Spinal cord (tissue), 10 donors: ENCODE measurements around the gene CHRNA4. TPM values are rescaled to one million over a fixed set of nuclear protein-coding genes. Genes with fewer than 3 reads are reported as not detected.

Experiments used
- DNase-seq, 6 donors: peaks; one replicate each; pipeline versions ENCODE4 v3.0.0 to v3.0.0-alpha.2; 2013 to 2015; ENCODE audit warnings: low spot score in 6 of 6, low read depth in 4 of 6
- H3K27ac ChIP-seq: one replicate; pipeline ENCODE4 v1.5.1; 2013; ENCODE audit warnings: low read depth, low read length, control low read depth
- H3K27me3 ChIP-seq: one replicate; pipeline ENCODE4 v1.6.1; 2013; ENCODE audit warnings: low read length; ENCODE audit not compliant: control insufficient read depth, insufficient read depth
- H3K36me3 ChIP-seq: one replicate; pipeline ENCODE4 v1.6.1; 2013; ENCODE audit warnings: low read length; ENCODE audit not compliant: control insufficient read depth, insufficient read depth
- H3K4me1 ChIP-seq: one replicate; pipeline ENCODE4 v1.6.1; 2013; ENCODE audit warnings: low read length; ENCODE audit not compliant: control insufficient read depth, insufficient read depth
- H3K4me3 ChIP-seq: one replicate; pipeline ENCODE4 v1.5.1; 2013; ENCODE audit warnings: low read depth, low read length, control low read depth
- H3K9me3 ChIP-seq: one replicate; pipeline ENCODE4 v1.6.1; 2013; ENCODE audit warnings: low read length; ENCODE audit not compliant: control insufficient read depth, insufficient read depth
- WGBS: methylation state at CpG from one replicate; pipeline ENCODE4 v1.1.5; 2013; ENCODE audit warnings: missing lambda C conversion rate; ENCODE audit not compliant: insufficient coverage; 5-methylcytosine and 5-hydroxymethylcytosine counted together
- polyA plus RNA-seq, 2 donors: library from polyadenylated mRNA; unstranded; fragments of 120-200 nt; gene quantifications; one replicate each; pipeline ENCODE4 v1.2.1, GENCODE V29; 2013; ENCODE audit not compliant: insufficient read length in 2 of 2
- total RNA-seq, 2 donors: library from RNA; depleted of rRNA in 1 of 2; stranded (reverse); fragments of 120-200 nt in 1 of 2; fragments of >200 nt in 1 of 2; gene quantifications; one replicate each; pipeline versions ENCODE4 v1.2.3 to v1.2.4, GENCODE V29; 2013 to 2014
- donor health status: healthy.

Gene CHRNA4
- total and polyA plus RNA-seq, 4 donors, result 5.5 to 64.2 (median 33.5) TPM

GRCh38 chr20:63315731-63316491 lies 45.2 kb downstream of the CHRNA4 start:
- Histone ChIP-seq H3K36me3 (peaks cover 82% of the 10 kb centered on the region), H3K27me3 (no peaks in the 10 kb centered on the region), H3K27ac (no peak overlapping the region), H3K4me1 (peaks cover 12% of the 10 kb centered on the region), H3K9me3 (no peaks in the 10 kb centered on the region), H3K4me3 (no peak overlapping the region)
- DNase-seq, result no peak
- WGBS, result 73% methylated on average over 21 of the region's 31 CpGs

GRCh38 chr20:63315240-63315689 lies 45.9 kb downstream of the CHRNA4 start:
- Histone ChIP-seq H3K27me3 (no peaks in the 10 kb centered on the region), H3K4me3 (no peak overlapping the region), H3K36me3 (peaks cover 81% of the 10 kb centered on the region), H3K27ac (no peak overlapping the region), H3K4me1 (peaks cover 12% of the 10 kb centered on the region), H3K9me3 (no peaks in the 10 kb centered on the region)
- no peak for DNase-seq
- 64% methylated on average over 12 of the region's 15 CpGs for WGBS

- H3K27me3 ChIP-seq, result no peaks in the 10 kb centered on the region
- peaks cover 80% of the 10 kb centered on the region for H3K36me3 ChIP-seq
- no peak for DNase-seq
- WGBS, result 88% methylated on average over 21 of the region's 21 CpGs
- H3K9me3 ChIP-seq, result no peaks in the 10 kb centered on the region
- H3K4me3 ChIP-seq, result no peak overlapping the region
- peaks cover 14% of the 10 kb centered on the region for H3K4me1 ChIP-seq
- no peak overlapping the region for H3K27ac ChIP-seq
Measured at GRCh38 chr20:63314566-63315239, 46.4 kb downstream of the CHRNA4 start.

GRCh38 chr20:63314015-63314471 lies 47.1 kb downstream of the CHRNA4 start:
- H3K4me3 ChIP-seq, result no peak overlapping the region
- peaks cover 21% of the 10 kb centered on the region for H3K4me1 ChIP-seq
- DNase-seq, result no peak
- no peaks in the 10 kb centered on the region for H3K27me3 ChIP-seq
- H3K9me3 ChIP-seq, result no peaks in the 10 kb centered on the region
- WGBS, result 76% methylated on average over 9 of the region's 9 CpGs
- H3K27ac ChIP-seq, result no peak overlapping the region
- peaks cover 73% of the 10 kb centered on the region for H3K36me3 ChIP-seq

GRCh38 chr20:63313349-63314014 lies 47.7 kb downstream of the CHRNA4 start:
- WGBS, result 84% methylated on average over 24 of the region's 25 CpGs
- no peaks in the 10 kb centered on the region for H3K27me3 ChIP-seq
- no peak overlapping the region for H3K27ac ChIP-seq
- H3K4me3 ChIP-seq, result no peak overlapping the region
- DNase-seq, result no peak
- H3K36me3 ChIP-seq, result peaks cover 68% of the 10 kb centered on the region
- H3K4me1 ChIP-seq, result peaks cover 26% of the 10 kb centered on the region
- no peaks in the 10 kb centered on the region for H3K9me3 ChIP-seq

- WGBS, result 76% methylated on average over 19 of the region's 22 CpGs
- H3K27me3 ChIP-seq, result no peaks in the 10 kb centered on the region
Measured at GRCh38 chr20:63312690-63313348, 48.3 kb downstream of the CHRNA4 start.

GRCh38 chr20:63312273-63312672 lies 48.9 kb downstream of the CHRNA4 start:
- no peaks in the 10 kb centered on the region for H3K9me3 ChIP-seq
- DNase-seq, result no peak
- H3K4me3 ChIP-seq, result no peak overlapping the region
- 62% methylated on average over 5 of the region's 9 CpGs for WGBS
- H3K27me3 ChIP-seq, result no peaks in the 10 kb centered on the region
- H3K36me3 ChIP-seq, result peaks cover 68% of the 10 kb centered on the region
- peaks cover 33% of the 10 kb centered on the region for H3K4me1 ChIP-seq
- no peak overlapping the region for H3K27ac ChIP-seq

More at GRCh38 chr20:63312690-63313348, 48.3 kb downstream of the CHRNA4 start:
- H3K4me3 ChIP-seq, result no peak overlapping the region
- H3K27ac ChIP-seq, result no peak overlapping the region
- H3K4me1 ChIP-seq, result peaks cover 33% of the 10 kb centered on the region
- no peaks in the 10 kb centered on the region for H3K9me3 ChIP-seq
- DNase-seq, result peak in 1 of 6 donors; percentile 63
- H3K36me3 ChIP-seq, result peaks cover 67% of the 10 kb centered on the region

GRCh38 chr20:63311833-63312243 lies 49.3 kb downstream of the CHRNA4 start:
- no peak overlapping the region for H3K4me3 ChIP-seq
- peaks cover 33% of the 10 kb centered on the region for H3K4me1 ChIP-seq
- 88% methylated on average over 15 of the region's 18 CpGs for WGBS
- H3K27me3 ChIP-seq, result no peaks in the 10 kb centered on the region
- H3K27ac ChIP-seq, result no peak overlapping the region
- H3K36me3 ChIP-seq, result peaks cover 73% of the 10 kb centered on the region
- no peaks in the 10 kb centered on the region for H3K9me3 ChIP-seq
- no peak for DNase-seq

- no peak overlapping the region for H3K27ac ChIP-seq
- 93% methylated on average over 28 of the region's 29 CpGs for WGBS
- no peak for DNase-seq
- peaks cover 33% of the 10 kb centered on the region for H3K4me1 ChIP-seq
- H3K27me3 ChIP-seq, result no peaks in the 10 kb centered on the region
- no peak overlapping the region for H3K4me3 ChIP-seq
- no peaks in the 10 kb centered on the region for H3K9me3 ChIP-seq
- H3K36me3 ChIP-seq, result peaks cover 75% of the 10 kb centered on the region
Measured at GRCh38 chr20:63311186-63311832, 49.8 kb downstream of the CHRNA4 start.
